ENCODE measurements around the gene ETS2. TPM values are rescaled to one million over a fixed set of nuclear protein-coding genes. Genes with fewer than 3 reads are reported as not detected.

ETS2 gene
- total RNA-seq, 4 donors from 2014 or later: 154 to 644 (median 289) TPM

- WGBS, 2 donors: 81 to 96% methylated on average over 7 of the region's 7 CpGs
- H3K4me3 ChIP-seq (ENCODE audit: low read depth, poor library complexity, severe bottlenecking): no peak overlapping the region
- no peak for TF ChIP-seq POLR2A (IDR thresholded peaks at IDR 0.05)
- no peak for TF ChIP-seq CTCF (IDR thresholded peaks at IDR 0.05)
- intact Hi-C loops (cut with DNase I; ENCODE audit: low total_unique reads): no loop called here
- DNase-seq (ENCODE audit: low spot score in 2 of 2): no peak
Measured at GRCh38 chr21:38760762-38761155, 45.0 kb upstream of the ETS2 start.

- TF ChIP-seq CTCF (IDR thresholded peaks at IDR 0.05): no peak
- TF ChIP-seq POLR2A (IDR thresholded peaks at IDR 0.05): no peak
- no peak overlapping the region for H3K4me3 ChIP-seq (ENCODE audit: low read depth, poor library complexity, severe bottlenecking)
- 60 to 64% methylated on average over 4 of the region's 4 CpGs for WGBS, 2 donors
- intact Hi-C loops (cut with DNase I; ENCODE audit: low total_unique reads): no loop called here
- DNase-seq (ENCODE audit: low spot score in 2 of 2): no peak
Measured at GRCh38 chr21:38761531-38761930, 44.2 kb upstream of the ETS2 start.

- TF ChIP-seq POLR2A (IDR thresholded peaks at IDR 0.05) (no peak), CTCF (IDR thresholded peaks at IDR 0.05) (no peak)
- intact Hi-C loops (cut with DNase I; ENCODE audit: low total_unique reads): no loop called here
- H3K4me3 ChIP-seq (ENCODE audit: low read depth, poor library complexity, severe bottlenecking): no peak overlapping the region
- peak in 1 of 2 donors; percentile 54 for DNase-seq (ENCODE audit: low spot score in 2 of 2)
- 61 to 78% methylated on average over 6 of the region's 6 CpGs for WGBS, 2 donors
Measured at GRCh38 chr21:38765056-38765455, 40.7 kb upstream of the ETS2 start.

- H3K4me3 ChIP-seq (ENCODE audit: low read depth, poor library complexity, severe bottlenecking): no peak overlapping the region
- no peak for DNase-seq (ENCODE audit: low spot score in 2 of 2)
- TF ChIP-seq POLR2A (IDR thresholded peaks at IDR 0.05) (no peak), CTCF (IDR thresholded peaks at IDR 0.05) (no peak)
- 42 to 48% methylated on average over 13 of the region's 13 CpGs for WGBS, 2 donors
- intact Hi-C loops (cut with DNase I; ENCODE audit: low total_unique reads): no loop called here
Measured at GRCh38 chr21:38766987-38767722, 38.6 kb upstream of the ETS2 start.

- WGBS, 2 donors: 77 to 80% methylated on average over 13 of the region's 13 CpGs
- no peak for TF ChIP-seq CTCF (IDR thresholded peaks at IDR 0.05)
- no peak for TF ChIP-seq POLR2A (IDR thresholded peaks at IDR 0.05)
- peak in 1 of 2 donors; percentile 74 for DNase-seq (ENCODE audit: low spot score in 2 of 2)
- H3K4me3 ChIP-seq (ENCODE audit: low read depth, poor library complexity, severe bottlenecking): no peak overlapping the region
- intact Hi-C loops (cut with DNase I; ENCODE audit: low total_unique reads): no loop called here
Measured at GRCh38 chr21:38768471-38769063, 37.2 kb upstream of the ETS2 start.

Data from lower leg skin (tissue), 4 donors.